Renal cortical epithelial cell (primary cell): ENCODE data around the gene GPR3. TPM values are rescaled to one million over a fixed set of nuclear protein-coding genes. Genes with fewer than 3 reads are reported as not detected.

Experiments
- DNase-seq: peaks from one replicate; pipeline ENCODE4 v3.0.0-alpha.2; 2011; ENCODE audit warnings: low read depth
- total RNA-seq: library from RNA; depleted of rRNA; stranded (reverse); fragments of >200 nt; gene quantifications from 2 replicates; pipeline ENCODE4 v1.2.3, GENCODE V29; 2014

The GPR3 gene
- total RNA-seq, 1 donor from 2014 or later, result 0.25 TPM

DNA sequence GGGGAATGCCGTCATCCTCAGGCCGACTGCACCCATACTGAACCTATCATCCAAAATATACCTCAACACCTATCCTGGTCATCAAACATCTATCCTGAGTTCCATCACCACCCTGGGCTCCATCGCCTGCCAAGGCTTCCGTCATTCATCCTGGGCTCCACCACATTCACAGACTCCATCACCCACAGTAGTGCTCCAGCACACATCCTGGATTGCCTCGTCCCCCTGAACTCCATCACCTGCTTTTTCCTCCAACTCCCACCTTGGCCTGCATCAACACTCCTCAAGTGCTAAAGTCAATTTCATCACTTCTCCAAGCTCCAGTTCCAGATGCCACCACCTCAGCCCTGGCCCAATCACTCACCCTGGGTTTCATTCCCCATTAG, 33.5 kb upstream of the GPR3 start:
- no peak for DNase-seq

DNA sequence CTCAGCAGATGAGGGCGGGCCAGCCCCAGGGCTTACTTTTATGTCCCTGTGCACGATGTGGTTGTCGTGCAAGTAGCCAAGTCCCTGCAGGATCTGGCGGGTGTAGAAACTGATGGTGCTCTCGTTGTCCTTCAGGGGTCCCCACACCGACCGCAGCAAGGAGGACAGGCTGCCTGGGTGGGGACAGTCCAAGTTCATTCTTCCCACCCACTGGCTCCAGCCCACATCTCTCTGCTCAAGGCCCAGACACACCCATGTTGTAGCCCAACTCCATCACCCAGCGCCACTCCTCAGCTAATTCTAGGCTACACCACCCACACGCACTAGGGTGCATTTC, 32.6 kb upstream of the GPR3 start:
- DNase-seq, result no peak

DNA sequence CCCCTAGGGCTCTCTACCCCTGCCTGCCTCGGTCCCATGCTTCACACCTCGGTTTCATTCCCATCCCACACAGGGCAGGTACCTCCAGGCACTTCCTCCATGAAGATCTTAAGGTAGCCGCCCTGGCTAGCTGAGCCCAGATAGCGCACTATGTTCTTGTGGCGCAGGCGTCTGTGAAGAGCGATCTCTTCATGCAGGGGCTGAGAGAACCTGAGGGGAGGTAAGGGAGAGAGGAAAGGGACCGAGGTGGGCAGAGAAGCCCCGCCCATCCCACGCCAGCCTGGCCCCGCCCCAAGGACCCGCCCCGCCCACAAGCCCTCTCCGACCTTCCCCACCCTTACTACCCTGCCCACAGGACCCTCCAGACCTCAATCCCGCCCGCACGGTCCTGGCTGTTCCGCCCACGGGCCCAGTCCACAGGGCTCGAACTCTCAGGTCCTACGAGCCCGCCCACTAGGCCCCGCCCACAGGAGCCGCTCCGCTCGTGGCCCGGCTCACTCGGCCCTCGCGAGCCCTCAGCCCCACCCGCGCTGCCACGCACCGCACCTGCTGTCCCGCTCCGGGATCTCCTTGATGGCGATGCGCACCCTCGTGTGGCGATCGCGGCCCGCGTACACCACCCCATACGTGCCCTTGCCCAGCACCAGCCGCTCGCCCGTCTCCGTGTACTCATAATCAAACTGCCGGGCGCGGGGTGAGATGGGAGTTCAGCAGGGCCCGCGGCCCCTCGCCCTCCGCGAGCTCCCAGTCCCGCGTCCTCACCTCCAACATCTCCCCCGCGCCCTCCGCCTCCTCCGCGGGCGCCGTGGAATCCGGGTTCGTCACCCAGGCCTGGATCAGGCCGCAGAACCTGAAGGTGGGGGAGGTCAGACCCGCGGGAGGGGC, 32.0 kb upstream of the GPR3 start:
- no peak for DNase-seq

DNA sequence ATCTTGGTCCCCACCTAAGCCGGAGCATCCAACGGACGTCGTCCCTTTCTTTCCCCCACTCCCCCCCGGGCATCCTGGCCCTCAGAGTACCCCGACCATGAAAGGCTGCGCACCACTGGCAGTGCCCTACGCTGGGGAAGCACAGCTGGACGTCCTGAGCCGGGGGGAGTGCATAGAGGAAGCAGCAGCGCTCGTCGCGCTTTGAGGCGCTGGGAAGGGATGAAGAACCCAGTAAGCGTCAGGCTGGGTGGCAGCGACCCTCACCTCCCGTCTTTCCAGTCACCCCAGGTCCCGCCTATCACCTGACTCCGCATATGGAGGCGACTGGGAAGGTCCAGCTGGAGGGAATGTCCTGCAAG, 31.4 kb upstream of the GPR3 start:
- no peak for DNase-seq

DNA sequence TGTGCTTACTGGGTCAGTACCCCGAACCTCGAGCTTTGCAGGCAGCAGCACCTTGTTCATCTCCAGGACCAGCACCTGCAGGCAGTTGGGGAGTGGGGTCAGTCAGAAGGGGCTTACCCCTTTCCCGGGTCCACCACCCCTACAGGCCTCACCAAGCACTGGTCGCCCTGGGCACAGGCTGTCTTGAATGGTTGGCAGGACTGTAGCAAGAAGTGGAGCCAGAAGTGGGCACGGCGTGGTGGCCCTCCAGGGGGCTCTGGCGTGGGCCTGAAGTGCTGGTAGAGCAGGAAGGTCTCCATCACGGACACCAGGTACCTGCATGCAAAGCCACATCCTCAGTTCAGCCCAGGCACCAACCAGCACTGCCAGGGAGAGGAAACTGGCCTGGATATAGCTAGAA, 30.9 kb upstream of the GPR3 start:
- no peak for DNase-seq

DNA sequence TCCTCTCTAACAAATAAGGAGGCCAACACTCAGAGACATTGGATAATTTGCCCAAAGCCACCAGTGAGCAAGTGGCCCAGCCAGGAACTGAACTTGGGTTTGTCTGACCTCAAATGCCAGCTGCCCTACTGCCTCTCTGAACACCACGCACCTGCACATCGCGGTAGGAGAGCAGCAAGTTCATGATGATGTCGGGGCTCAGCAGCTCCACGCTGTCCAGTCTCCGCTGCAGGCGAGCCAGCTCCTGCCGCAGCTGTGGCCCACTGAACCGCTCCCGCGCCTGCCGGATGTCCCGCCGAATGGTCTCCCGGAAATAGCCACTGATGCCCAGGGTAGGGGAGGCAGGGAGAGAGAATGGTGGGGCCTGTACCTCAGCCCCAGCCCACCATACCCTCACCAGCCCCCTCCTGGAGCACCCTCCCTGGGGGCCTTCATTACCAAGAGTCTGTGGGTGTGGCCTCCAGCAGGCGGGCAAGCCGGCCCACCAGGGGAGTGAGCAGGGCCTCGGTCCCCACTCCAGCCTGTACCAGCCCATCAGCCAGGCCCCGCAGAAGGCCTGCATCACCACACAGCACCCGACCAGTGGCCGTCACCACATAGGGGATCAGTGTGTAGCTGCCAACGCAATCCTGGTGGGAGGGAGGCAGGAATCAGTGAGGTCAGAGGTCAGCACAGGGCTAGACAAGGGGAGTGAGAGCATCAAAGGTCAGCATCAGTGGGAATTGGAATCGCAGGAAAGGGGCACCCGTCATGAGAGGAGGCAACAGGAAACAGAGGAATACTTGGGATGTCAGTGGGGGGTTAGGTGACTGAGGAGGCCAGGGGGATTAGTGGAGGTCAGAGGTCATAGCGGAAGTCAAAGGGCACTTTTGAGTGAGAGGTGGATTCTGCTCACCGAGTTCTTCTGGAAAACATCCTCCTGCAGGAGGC, 28.4 kb upstream of the GPR3 start:
- DNase-seq, result no peak

DNA sequence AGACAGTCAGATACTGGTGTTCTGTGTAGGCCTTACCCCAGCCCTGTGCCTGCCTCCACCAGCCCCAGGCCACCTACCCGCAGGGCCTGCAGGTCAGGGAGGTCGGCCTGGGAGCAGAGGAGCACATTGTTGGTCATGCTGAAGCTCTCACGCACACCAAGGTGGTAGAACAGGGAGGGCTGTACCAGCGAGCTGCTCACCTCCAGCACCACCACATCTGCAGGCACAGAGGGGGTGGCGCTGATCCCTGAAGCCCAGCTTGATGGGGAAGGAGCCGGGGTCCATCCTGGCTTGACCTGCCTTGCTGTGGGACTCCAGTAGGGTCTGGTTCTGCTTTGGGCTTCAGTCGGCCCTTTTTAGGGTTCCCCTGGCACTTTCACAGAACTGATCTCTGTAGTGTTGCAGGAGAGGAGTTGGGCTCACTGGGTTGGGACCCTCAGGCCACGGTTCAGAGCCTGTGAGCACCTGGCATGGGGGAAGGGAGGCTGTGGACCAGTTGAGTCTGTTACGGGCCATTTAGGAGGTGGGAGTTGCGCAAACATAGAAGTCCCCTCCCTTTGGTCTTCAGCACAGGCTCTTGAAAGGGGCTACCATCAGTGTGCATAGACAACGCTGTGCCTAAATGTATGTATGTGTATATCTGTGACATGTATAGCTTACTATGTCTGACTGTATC, 27.6 kb upstream of the GPR3 start:
- DNase-seq, result no peak

DNA sequence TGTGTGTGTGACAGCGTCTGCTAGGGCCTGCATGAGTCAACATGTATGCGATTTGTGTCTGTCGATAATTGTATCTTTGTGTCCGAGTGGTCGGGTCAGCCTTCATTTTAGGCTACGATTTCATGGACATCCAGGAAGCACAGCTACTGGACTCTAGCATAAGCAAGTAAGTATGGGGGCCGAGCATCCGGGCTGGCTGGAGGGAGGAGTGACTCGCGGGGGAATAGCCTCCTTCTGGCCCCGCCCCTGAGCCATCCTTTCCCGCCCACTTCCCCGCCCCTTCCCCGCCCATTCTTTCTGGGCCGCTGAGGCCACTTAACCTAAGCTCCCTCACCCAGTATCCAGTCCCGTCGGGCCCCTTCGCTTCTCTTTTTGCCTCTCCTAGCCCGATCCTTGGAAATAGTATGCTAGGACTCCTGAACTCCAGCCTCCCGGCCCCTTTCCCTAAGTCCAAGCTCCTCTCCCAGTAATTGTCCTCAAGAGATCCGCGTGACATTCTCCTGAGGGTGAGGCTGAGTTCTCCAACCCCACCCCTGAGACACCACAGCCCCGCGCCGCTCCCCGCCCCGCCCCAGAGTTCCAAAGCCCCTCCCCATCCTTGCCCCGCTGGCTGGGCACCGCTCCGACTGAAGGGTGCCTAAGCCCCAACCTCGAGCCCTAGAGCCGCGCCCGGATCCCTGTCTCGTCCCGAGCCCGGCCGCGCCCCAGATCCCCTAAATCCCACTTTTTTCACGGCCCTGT, 26.9 kb upstream of the GPR3 start:
- peak; percentile 77 for DNase-seq

DNA sequence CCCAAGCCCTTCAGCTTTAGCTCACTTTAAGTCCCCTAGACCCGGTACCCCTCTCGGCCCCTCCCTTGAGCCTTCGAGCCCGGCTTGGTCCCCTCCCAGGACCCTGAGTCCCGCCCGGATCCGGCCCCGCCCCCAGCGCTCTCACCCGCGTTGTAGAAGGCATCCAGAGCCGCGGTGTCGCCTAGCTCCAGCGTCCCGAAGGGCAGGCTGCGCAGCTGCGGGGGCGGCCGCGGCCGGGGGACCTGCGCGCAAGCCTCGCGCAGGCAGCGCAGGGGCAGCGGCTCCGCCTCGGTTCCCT, 26.4 kb upstream of the GPR3 start:
- DNase-seq, result peak; percentile 33

DNA sequence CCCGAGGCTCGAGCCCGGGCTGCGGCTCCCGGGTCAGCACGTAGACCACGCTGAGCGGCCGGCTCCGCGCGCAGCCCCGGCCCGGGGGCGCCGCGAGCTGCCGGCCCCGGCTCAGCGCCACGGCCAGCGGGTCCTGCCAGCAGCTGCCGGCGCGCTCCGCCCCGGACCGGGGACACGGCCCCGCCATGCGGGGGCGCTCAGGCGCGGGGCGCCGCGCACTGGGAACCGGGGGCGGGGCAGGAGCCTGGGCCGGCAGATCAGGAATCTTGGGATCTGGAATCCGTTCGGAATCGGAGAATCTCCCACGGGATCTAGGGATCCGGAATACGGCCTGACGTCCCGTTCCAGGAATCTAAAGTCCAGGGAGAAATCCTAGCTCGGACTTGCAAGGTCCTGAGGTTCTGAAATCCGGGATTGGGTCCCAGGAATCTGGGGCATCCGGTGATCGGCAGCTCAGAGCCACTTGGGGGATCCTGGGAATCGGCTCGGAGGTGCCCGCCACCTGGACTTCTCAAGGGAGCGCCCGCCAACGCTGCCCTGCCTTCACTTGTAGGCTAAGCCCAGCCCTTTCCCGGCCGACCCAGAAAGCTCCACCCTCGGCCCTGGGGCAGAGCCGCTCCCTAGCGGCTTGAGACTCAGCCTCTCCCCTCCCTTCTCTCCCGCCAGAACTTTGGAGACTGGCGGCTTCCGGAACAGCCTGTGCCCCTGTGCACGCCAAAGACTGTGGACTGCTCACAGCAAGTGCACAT, 25.8 kb upstream of the GPR3 start, which contains the start of gene MAP3K6:
MAP3K6 (minus strand) TSS at position 551 of the 749 bp plus-strand sequence; CDS start at position 187, 364 bp downstream.
- DNase-seq, result peak; percentile 73

DNA sequence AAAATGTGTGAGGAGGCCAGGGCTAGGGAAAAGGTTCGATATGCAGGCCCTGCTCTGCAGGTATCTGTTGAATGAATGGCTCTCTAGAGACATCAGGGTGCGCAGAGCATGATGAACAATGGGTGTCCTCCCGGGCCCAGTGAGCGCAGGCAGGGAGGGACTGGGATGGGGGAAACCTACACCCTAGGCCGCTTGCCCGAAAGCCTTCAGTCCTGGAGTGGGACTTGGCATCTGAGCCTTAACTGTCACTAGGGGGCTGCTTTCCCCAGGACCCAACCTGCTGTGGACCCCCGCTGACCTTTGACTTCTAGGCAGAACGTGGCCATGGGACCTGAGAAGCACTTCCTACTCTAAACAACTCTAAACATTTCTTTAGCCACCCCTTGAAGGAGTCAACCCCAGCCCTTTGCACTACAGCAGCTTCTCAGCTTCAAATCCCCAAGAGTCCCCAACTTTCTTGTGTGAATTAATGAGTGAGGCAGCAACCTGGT, 25.2 kb upstream of the GPR3 start:
- DNase-seq, result no peak

DNA sequence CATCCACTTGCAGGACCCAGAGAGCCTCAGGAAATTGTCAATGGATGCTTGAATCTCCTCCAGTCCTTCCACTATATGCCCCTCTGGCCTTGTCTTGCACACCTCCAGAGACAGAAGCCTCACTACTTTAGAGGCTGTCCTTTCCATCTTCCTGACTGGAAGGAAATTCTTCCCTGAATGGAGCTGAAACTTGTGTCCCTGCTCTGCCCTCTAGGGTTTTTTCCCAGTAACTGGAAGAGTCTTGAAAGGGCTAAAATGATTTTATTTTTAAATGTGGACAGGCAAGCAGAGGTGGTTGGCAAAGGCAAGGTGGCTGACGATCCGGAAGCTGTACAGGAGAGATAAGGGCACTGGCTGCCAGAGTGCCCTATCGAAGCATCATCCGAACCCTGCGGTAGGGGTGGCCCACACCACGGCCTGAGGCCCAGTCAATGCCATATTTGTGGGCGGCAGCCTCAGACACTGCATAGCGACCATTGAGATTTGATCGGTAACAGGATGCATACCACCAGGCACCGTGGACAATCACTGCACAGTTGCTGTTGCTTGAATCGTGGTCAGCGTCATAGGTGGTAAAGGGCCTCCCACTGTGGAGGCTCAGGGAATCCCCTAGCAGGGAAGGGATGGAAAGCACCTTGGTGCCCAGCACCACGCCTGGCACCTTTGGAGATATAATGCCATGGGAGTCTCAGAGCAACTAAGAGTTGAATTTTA, 23.4 kb upstream of the GPR3 start:
- peak; percentile 47 for DNase-seq

DNA sequence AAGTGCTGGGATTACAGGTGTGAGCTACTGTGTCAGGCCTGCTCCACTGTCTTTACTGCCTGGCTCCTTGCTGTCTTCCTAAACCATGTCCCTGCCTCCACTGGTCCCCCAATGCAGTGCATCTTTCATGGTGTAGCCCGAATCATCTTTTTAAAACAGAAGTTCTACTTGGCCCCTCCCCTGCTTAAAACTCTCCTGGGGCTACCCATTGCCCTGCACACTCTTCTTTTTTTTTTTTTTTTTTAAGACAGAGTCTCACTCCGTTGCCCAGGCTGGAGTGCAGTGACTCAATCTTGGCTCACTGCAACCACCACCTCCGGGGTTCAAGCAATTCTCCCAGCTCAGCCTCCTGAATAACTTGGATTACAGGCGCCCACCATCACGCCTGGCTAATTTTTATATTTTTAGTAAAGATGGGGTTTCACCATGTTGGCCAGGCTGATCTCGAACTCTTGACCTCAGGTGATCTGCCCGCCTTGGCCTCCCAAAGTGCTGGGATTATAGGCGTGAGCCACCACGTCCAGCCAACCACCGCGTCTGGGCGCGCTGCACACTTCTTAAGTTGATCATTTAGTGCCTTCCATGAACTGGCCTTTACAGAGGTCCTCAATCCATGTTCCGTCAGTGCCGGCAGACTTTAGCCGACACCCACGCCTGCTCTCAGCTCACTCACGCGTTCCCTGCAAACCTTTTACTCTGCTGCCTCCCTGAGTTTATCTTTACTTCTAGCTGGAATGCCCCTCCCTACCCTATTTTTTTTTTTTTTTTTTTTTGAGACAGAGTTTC, 20.2 kb upstream of the GPR3 start:
- peak; percentile 89 for DNase-seq

DNA sequence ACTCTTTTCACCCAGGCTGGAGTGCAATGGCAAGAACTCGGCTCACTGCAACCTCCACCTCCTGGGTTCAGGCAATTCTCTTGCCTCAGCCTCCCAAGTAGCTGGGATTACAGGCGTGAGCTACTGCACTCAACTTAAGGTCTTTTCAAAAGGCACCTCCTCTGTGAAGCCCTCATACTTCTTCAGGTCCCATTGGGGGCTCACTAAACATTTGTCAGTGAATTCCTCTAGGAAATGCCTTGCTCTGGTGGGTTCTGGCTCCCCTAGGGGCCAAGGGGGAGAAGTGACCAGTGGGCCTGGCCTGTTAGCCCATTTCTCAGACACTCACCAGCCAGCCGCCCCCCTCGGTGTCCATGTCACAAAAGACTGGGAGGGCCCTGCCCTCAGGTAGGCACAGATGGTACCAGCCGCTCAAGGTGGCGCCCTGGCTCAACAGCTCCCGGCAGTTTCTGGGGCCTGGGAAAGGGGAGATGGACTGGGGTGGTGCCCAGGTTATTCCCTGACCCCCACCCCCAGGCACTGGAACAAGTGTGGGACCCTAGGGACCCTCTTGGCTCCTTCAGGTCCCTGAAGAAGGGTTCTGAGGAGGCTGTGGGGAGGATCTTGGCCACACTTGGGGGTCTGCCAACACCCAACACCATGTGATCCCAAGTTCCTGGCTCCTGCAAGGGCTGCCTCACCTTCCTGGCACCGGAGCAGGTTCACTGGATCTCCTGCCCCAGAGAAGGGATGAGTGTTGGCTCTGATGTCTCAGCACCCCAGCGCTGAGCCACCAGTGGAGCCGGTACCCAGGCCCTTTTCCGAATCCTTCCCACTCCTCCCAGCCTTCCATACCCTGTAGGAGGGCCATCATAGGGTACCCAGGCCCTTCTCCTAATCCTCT, 19.4 kb upstream of the GPR3 start:
- DNase-seq, result no peak

DNA sequence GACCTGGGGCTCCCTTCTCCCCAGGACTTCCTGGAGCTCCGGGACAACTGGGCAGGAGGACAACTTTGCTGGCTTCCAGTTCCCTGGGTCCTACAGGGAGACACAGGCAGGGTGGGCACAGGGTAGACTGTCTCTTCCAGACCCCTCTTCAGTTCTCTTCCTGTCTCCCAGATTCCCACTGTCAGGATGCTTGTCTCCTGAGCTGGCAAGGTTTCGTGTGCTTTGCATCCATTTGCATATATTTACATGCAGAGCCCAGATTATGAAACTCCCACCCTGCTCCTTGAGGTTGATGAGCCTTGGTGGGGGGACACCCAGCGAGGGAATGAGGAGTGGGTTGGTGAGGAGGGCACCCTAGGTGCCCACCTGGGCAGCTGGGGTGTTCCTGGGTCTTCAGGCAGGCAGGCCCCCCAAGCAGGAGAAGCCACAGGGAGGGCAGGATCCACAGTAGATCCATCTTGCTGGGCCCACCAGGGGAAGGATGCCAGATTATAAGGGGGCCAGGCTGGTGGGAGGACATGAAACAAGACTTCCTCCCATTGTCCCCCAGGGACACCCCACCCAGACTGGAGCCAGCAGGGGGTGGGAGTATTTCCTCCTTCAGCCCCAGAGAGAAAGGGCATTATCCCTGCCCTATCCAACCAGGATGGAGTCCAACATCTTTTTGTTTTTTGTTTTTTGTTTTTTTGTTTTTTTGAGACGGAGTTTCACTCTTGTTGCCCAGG, 17.9 kb upstream of the GPR3 start, which contains the start of gene FCN3:
FCN3 (minus strand) TSS at position 463 of the 725 bp plus-strand sequence; CDS start at position 457, 6 bp downstream.
- DNase-seq, result no peak

DNA sequence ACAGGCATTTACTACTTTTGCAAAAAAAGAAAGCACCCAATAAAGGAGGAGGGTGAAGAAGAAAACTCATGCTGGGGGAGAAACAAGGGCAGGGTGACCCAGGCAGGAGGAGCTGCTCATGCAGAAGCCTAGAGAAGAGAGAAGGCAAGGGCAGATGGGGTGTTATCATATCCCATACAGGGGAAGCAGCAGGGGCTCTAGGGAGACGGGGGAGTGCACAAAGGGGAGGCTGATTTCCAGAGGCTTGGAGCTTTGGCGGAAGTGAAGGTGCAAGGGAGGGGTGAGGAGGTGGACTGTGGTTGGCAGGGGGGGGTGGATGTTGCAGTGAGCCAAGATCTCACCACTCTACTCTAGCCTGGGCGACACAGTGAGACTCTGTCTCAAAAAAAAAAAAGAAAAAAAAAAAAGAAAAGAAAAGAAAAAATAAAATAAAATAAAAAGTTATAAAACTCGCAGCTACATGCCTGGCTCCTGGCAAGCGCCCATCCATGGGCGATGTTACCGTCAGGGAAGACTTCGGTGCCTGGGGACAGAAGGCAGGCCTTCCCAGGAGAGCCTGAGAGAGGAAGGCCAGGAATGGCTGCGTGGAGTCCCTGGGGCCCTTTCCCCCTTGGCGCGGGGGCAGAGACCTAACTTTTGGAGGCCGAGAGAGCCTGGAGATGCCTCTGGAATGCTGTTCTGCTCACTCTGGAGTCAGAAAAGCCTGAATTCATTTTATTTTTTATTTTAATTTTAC, 14.5 kb upstream of the GPR3 start:
- no peak for DNase-seq
